ENCODE measurements around the gene PALLD. TPM values are rescaled to one million over a fixed set of nuclear protein-coding genes. Genes with fewer than 3 reads are reported as not detected.

The PALLD gene
- total and polyA plus RNA-seq, 12 donors = 30.3 to 203 (median 90.5) TPM

GRCh38 chr4:168891086-168891485 lies 394.2 kb downstream of the PALLD start:
- intact Hi-C loops (cut with DNase I) = no loop called here
- TF ChIP-seq POLR2A (IDR thresholded peaks at IDR 0.05) (no peak), CTCF (IDR thresholded peaks at IDR 0.05) (no peak)
- 95 to 97% (median 97%) methylated on average over 2 of the region's 2 CpGs for WGBS, 4 donors
- H3K36me3 ChIP-seq (replicated peaks in 1 of 2) = peaks cover 0 to 44% of the 10 kb centered on the region in 2 donors
- no peaks in the 10 kb centered on the region for H3K9me3 ChIP-seq (replicated peaks in 1 of 3)
- H3K4me1 ChIP-seq (replicated peaks in 1 of 2) = peaks cover 8 to 13% of the 10 kb centered on the region in 2 donors
- H3K4me3 ChIP-seq = no peak overlapping the region
- no peak for DNase-seq
- H3K27me3 ChIP-seq = no peaks in the 10 kb centered on the region
- H3K27ac ChIP-seq = no peak overlapping the region

GRCh38 chr4:168891688-168892087 lies 394.8 kb downstream of the PALLD start:
- no peak for DNase-seq
- Histone ChIP-seq H3K9me3 (replicated peaks in 1 of 3) (no peaks in the 10 kb centered on the region), H3K27me3 (no peaks in the 10 kb centered on the region), H3K36me3 (replicated peaks in 1 of 2) (peaks cover 0 to 50% of the 10 kb centered on the region in 2 donors), H3K27ac (peak overlapping the region in 1 of 5 donors; percentile 9), H3K4me1 (replicated peaks in 1 of 2) (peaks cover 8% of the 10 kb centered on the region in 2 donors), H3K4me3 (no peak overlapping the region)
- WGBS, 4 donors = 95 to 98% (median 96%) methylated on average over 3 of the region's 3 CpGs
- intact Hi-C loops (cut with DNase I) = no loop called here
- TF ChIP-seq POLR2A (IDR thresholded peaks at IDR 0.05) (no peak), CTCF (IDR thresholded peaks at IDR 0.05) (no peak)

- Histone ChIP-seq H3K4me1 (replicated peaks in 1 of 2) (peaks cover 3 to 5% of the 10 kb centered on the region in 2 donors), H3K36me3 (replicated peaks in 1 of 2) (peaks cover 0 to 58% of the 10 kb centered on the region in 2 donors)
Measured at GRCh38 chr4:168892475-168892874, 395.6 kb downstream of the PALLD start.

GRCh38 chr4:168893205-168893604 lies 396.4 kb downstream of the PALLD start:
- WGBS, 4 donors = 68 to 76% (median 72%) methylated on average over 2 of the region's 2 CpGs

More at GRCh38 chr4:168892475-168892874, 395.6 kb downstream of the PALLD start:
- no peak overlapping the region for H3K4me3 ChIP-seq
- DNase-seq = no peak
- no peak overlapping the region for H3K27ac ChIP-seq
- no peaks in the 10 kb centered on the region for H3K27me3 ChIP-seq
- intact Hi-C loops (cut with DNase I) = no loop called here
- TF ChIP-seq POLR2A (IDR thresholded peaks at IDR 0.05) (no peak), CTCF (IDR thresholded peaks at IDR 0.05) (no peak)
- no peaks in the 10 kb centered on the region for H3K9me3 ChIP-seq (replicated peaks in 1 of 3)

More at GRCh38 chr4:168893205-168893604, 396.4 kb downstream of the PALLD start:
- Histone ChIP-seq H3K9me3 (replicated peaks in 1 of 3) (no peaks in the 10 kb centered on the region), H3K36me3 (replicated peaks in 1 of 2) (peaks cover 0 to 63% of the 10 kb centered on the region in 2 donors), H3K4me1 (replicated peaks in 1 of 2) (no peaks in the 10 kb centered on the region), H3K27me3 (no peaks in the 10 kb centered on the region), H3K4me3 (no peak overlapping the region), H3K27ac (no peak overlapping the region)
- TF ChIP-seq CTCF (IDR thresholded peaks at IDR 0.05) (no peak), POLR2A (IDR thresholded peaks at IDR 0.05) (no peak)
- no peak for DNase-seq
- intact Hi-C loops (cut with DNase I) = no loop called here
